Psoas muscle (tissue), 8 donors: ENCODE measurements around the gene EPN1. TPM values are rescaled to one million over a fixed set of nuclear protein-coding genes. Genes with fewer than 3 reads are reported as not detected.

Experiments used
- ATAC-seq, 4 donors: fragments of 200-7000 bp; cut with Tn5 transposase; one replicate each; pipeline ENCODE4 v1.9.1; 2020; ENCODE audit warnings: moderate library complexity in 3 of 4, mild to moderate bottlenecking in 2 of 4
- DNase-seq, 2 donors: peaks; one replicate each; pipeline ENCODE4 v3.0.0-alpha.2; 2020
- H3K27ac ChIP-seq: fragments of 200-600 bp; one replicate; pipeline ENCODE4 v1.8.0; 2022
- H3K27me3 ChIP-seq, 3 donors: fragments of 200-600 bp in 1 of 3; one replicate each; pipeline versions ENCODE4 v1.6.1 to v1.8.0; 2013 to 2022; ENCODE audit warnings: low read length in 2 of 3, mild to moderate bottlenecking in 2 of 3, moderate library complexity in 1 of 3; ENCODE audit not compliant: insufficient read depth in 3 of 3
- H3K36me3 ChIP-seq, 2 donors: fragments of 200-600 bp in 1 of 2; one replicate each; pipeline versions ENCODE4 v1.6.1 to v1.8.0; 2013 to 2022; ENCODE audit warnings: low read depth in 1 of 2, mild to moderate bottlenecking in 1 of 2, moderate library complexity in 1 of 2; ENCODE audit not compliant: insufficient read depth in 1 of 2
- H3K4me1 ChIP-seq: fragments of 200-600 bp; one replicate; pipeline ENCODE4 v1.8.0; 2022
- H3K4me3 ChIP-seq: fragments of 200-600 bp; one replicate; pipeline ENCODE4 v1.8.0; 2022; ENCODE audit warnings: mild to moderate bottlenecking
- H3K9me3 ChIP-seq: fragments of 200-600 bp; one replicate; pipeline ENCODE4 v1.8.0; 2022
- CTCF ChIP-seq: fragments of 200-600 bp; IDR thresholded peaks from one replicate; pipeline ENCODE4 v1.8.0; 2022; ENCODE audit warnings: antibody characterized with exemption
- whole genome bisulfite sequencing, 3 donors: extraction: QIAGEN DNeasy Blood & Tissue Kit; methylation state at CpG; one replicate each; pipeline versions ENCODE4 v1.1.6 to v1.1.7; 2013; 5-methylcytosine and 5-hydroxymethylcytosine counted together
- intact Hi-C, 2 donors: fragments of 100-400 bp; cut with DNase I; formaldehyde crosslinking; loops; one replicate each; pipeline versions ENCODE4 v1.11.0 to v1.14.2; 2022
- polyA plus RNA-seq, 3 donors: library from polyadenylated mRNA; stranded (reverse); fragments of 200-250 nt; gene quantifications; one replicate each; pipeline ENCODE4 v1.2.3, GENCODE V29; 2013
- total RNA-seq, 4 donors: library from RNA; stranded (reverse); fragmentation: NEBNext Ultra II Directional in 2 of 4; extraction: Animal tissue kit (Norgen Biotek cat#: 25700) in 2 of 4; gene quantifications; one replicate each; pipeline versions ENCODE4 v1.2.1 to v1.2.4, GENCODE V29; 2021 to 2023
- donor health status: healthy with polysubstance abuse.
- donor health status: DM: no; HTN: no; CAD: no; lungs with moderate emphysema.
- donor health status: Bipolar disorder and iron deficiency.
- donor health status: healthy.
- donor health status: DM: yes; HTN: yes; CAD: no.
- donor health status: DM: no; HTN: no; CAD: no.
- donor health status: DM: no; HTN: no; CAD: no.
- donor health status: DM: yes; HTN: yes; CAD: no.

Gene EPN1
- total and polyA plus RNA-seq, 7 donors: 113 to 211 (median 126) TPM

GRCh38 chr19:55652311-55653128 lies 22.5 kb upstream of the EPN1 start:
- Histone ChIP-seq H3K27me3 (no peaks in the 10 kb centered on the region), H3K27ac (peak overlapping the region; percentile 91), H3K4me1 (peaks cover 30% of the 10 kb centered on the region), H3K36me3 (peaks cover 0 to 6% of the 10 kb centered on the region in 2 donors), H3K4me3 (peak overlapping the region; percentile 71), H3K9me3 (no peaks in the 10 kb centered on the region)
- TF ChIP-seq CTCF: no peak
- WGBS, 3 donors: 72 to 74% (median 73%) methylated on average over 58 to 71 of the region's 71 CpGs
- ATAC-seq (no peak), DNase-seq (peak; percentile 38 to 75)
- intact Hi-C loops: loop anchor here in 1 of 2 donors (10.0 kb wide), 1 partner anchor 268 kb away; the partner anchor contains the start of genes RPL28 and TMEM238

GRCh38 chr19:55653651-55654322 lies 21.2 kb upstream of the EPN1 start:
- intact Hi-C loops: loop anchor here in 1 of 2 donors (10.0 kb wide), 1 partner anchor 269 kb away; the partner anchor contains the start of genes RPL28 and TMEM238
- 0% methylated on average over 53 to 57 of the region's 57 CpGs for WGBS, 3 donors
- TF ChIP-seq CTCF: peak; percentile 97
- DNase-seq (peak; percentile 99), ATAC-seq (peak; percentile 74 to 75 (median 74))
- Histone ChIP-seq H3K4me1 (peaks cover 37% of the 10 kb centered on the region), H3K27me3 (no peaks in the 10 kb centered on the region), H3K9me3 (no peaks in the 10 kb centered on the region), H3K27ac (peak overlapping the region; percentile 91), H3K4me3 (peak overlapping the region; percentile 71), H3K36me3 (peaks cover 0 to 8% of the 10 kb centered on the region in 2 donors)

GRCh38 chr19:55654323-55654867 lies 20.6 kb upstream of the EPN1 start:
- Histone ChIP-seq H3K4me1 (peaks cover 40% of the 10 kb centered on the region), H3K9me3 (no peaks in the 10 kb centered on the region), H3K27ac (peak overlapping the region; percentile 91), H3K36me3 (peaks cover 0 to 8% of the 10 kb centered on the region in 2 donors), H3K27me3 (no peaks in the 10 kb centered on the region), H3K4me3 (peak overlapping the region; percentile 71)
- no peak for TF ChIP-seq CTCF
- intact Hi-C loops: loop anchor here in 1 of 2 donors (10.0 kb wide), 1 partner anchor 270 kb away; the partner anchor contains the start of genes RPL28 and TMEM238
- WGBS, 3 donors: 0% methylated on average over 39 to 52 of the region's 52 CpGs
- DNase-seq: peak; percentile 99 to 100
- ATAC-seq: peak; percentile 81 to 85 (median 84)

- Histone ChIP-seq H3K4me1 (peaks cover 40% of the 10 kb centered on the region), H3K36me3 (peaks cover 0 to 14% of the 10 kb centered on the region in 2 donors), H3K4me3 (peak within 1 kb of the TSS; percentile 71), H3K27ac (peak within 1 kb of the TSS; percentile 91), H3K27me3 (no peaks in the 10 kb centered on the region), H3K9me3 (no peaks in the 10 kb centered on the region)
- DNase-seq (peak; percentile 94 to 99), ATAC-seq (peak; percentile 62 to 68 (median 66))
- no peak for TF ChIP-seq CTCF
- intact Hi-C loops: loop anchor here in 1 of 2 donors (10.0 kb wide), 1 partner anchor 270 kb away; the partner anchor contains the start of genes RPL28 and TMEM238
- WGBS, 3 donors: 0 to 1% (median 1%) methylated on average over 38 to 95 of the region's 95 CpGs
These were observed 20.0 kb upstream of the EPN1 start, which contains the start of gene U2AF2 for GRCh38 chr19:55654868-55655647. TSS of gene U2AF2 (plus strand) at chr19:55655035. CDS start at chr19:55655105, 70 bp downstream.
